Measurements from ENCODE around the gene YBX3. TPM values are rescaled to one million over a fixed set of nuclear protein-coding genes. Genes with fewer than 3 reads are reported as not detected.

The YBX3 gene
- polyA plus RNA-seq, 1 of the 3 experiments (the other 2 are of a cell fraction) = 22.4 TPM

GRCh38 chr12:10722502-10722904 is 620 bp downstream of the YBX3 start:
- peak overlapping the region in 1 of 2 experiments; percentile 37; a peak in 1 of 4 replicates for H3K27ac ChIP-seq (ENCODE audit: low read depth in 2 of 2, low read length in 1 of 2)
- H3K36me3 ChIP-seq (replicated peaks in 1 of 2; ENCODE audit: control insufficient read depth in 1 of 2, insufficient read depth in 2 of 2, low read length in 1 of 2) = no peaks in the 10 kb centered on the region
- 0% methylated on average over 14 of the region's 36 CpGs for WGBS (ENCODE audit: low lambda C conversion rate)
- H3K9ac ChIP-seq = peak overlapping the region; percentile 23; the same call in 1 of the 2 replicates
- no peaks in the 10 kb centered on the region for H3K79me2 ChIP-seq (ENCODE audit: insufficient read depth)
- no peaks in the 10 kb centered on the region for H3K9me3 ChIP-seq
- no peaks in the 10 kb centered on the region for H3F3A ChIP-seq (replicated peaks; ENCODE audit: insufficient read depth)
- TF ChIP-seq MAX (IDR thresholded peaks at IDR 0.05; ENCODE audit: low read depth) (no peak), MEF2A (IDR thresholded peaks at IDR 0.05; ENCODE audit: borderline replicate concordance, low read depth) (no peak), ZBTB33 (IDR thresholded peaks at IDR 0.05; ENCODE audit: borderline replicate concordance, low read depth) (no peak), FOXM1 (IDR thresholded peaks at IDR 0.05; ENCODE audit: low read depth) (no peak), USF1 (IDR thresholded peaks at IDR 0.05; ENCODE audit: borderline replicate concordance, low read depth) (no peak), GATA2 (CRISPR knock-in tag; IDR thresholded peaks at IDR 0.05) (no peak), CHD2 (IDR thresholded peaks at IDR 0.05; ENCODE audit: low read length, partially characterized antibody) (no peak), CTCF (IDR thresholded peaks at IDR 0.05) (no peak), REST (IDR thresholded peaks at IDR 0.05; ENCODE audit: low read depth, low read length) (no peak), FOSL2 (IDR thresholded peaks at IDR 0.05; ENCODE audit: borderline replicate concordance, low read depth) (no peak), RAD21 (IDR thresholded peaks at IDR 0.05; ENCODE audit: low read length) (no peak), RFX5 (IDR thresholded peaks at IDR 0.05; ENCODE audit: low read length) (no peak), NFIC (IDR thresholded peaks at IDR 0.05; ENCODE audit: borderline replicate concordance) (no peak), YY1 (IDR thresholded peaks at IDR 0.05; ENCODE audit: low read depth) (no peak)
- H2AFZ ChIP-seq (ENCODE audit: low read depth) = no peak overlapping the region
- peak overlapping the region; percentile 58; the same call in 1 of the 2 replicates for H3K4me2 ChIP-seq
- H3K4me1 ChIP-seq (ENCODE audit: control insufficient read depth in 1 of 2, insufficient read depth in 2 of 2, low read depth in 1 of 2, low read length in 1 of 2) = no peaks in the 10 kb centered on the region; a peak in 1 of 4 replicates
- ChIA-PET CTCF (interaction anchor here (1.2 kb wide), 1 partner anchor 9 kb away, joined by 3 read pairs; no protein-coding TSS in a partner anchor), POLR2A (no interaction called here)
- no peaks in the 10 kb centered on the region for H3K9me2 ChIP-seq
- peak overlapping the region; percentile 41 to 49; a peak in 2 of 4 replicates for H3K4me3 ChIP-seq (ENCODE audit: low read depth in 2 of 2, low read length in 1 of 2)
- no peaks in the 10 kb centered on the region for H4K20me1 ChIP-seq (ENCODE audit: insufficient read depth)
- H3K27me3 ChIP-seq (ENCODE audit: insufficient read depth) = peaks cover 48% of the 10 kb centered on the region
- peak; percentile 23 for DNase-seq
